ACC112 (cell line): ENCODE results near the gene CD3E.

ENCODE experiments used
- H2AFZ ChIP-seq: fragments of 200-600 bp; sonication (generic); one replicate; pipeline ENCODE4 v1.6.0; 2017; ENCODE audit warnings: antibody characterized with exemption, low read length; ENCODE audit not compliant: unreplicated experiment
- H3K27ac ChIP-seq: fragments of 200-600 bp; sonication (generic); 2 replicates; pipeline ENCODE4 v1.5.1; 2014; ENCODE audit warnings: low read depth, mild to moderate bottlenecking, antibody characterized with exemption, low read length, moderate library complexity
- H3K27me3 ChIP-seq: fragments of 200-600 bp; sonication (generic); 2 replicates; pipeline ENCODE4 v1.6.1; 2014; ENCODE audit warnings: mild to moderate bottlenecking, antibody characterized with exemption, low read length, moderate library complexity, mixed read lengths; ENCODE audit not compliant: insufficient read depth
- H3K36me3 ChIP-seq: fragments of 200-600 bp; sonication (generic); 2 replicates; pipeline ENCODE4 v1.6.1; 2016; ENCODE audit warnings: mild to moderate bottlenecking, antibody characterized with exemption, low read length, moderate library complexity, mixed read lengths; ENCODE audit not compliant: insufficient read depth
- H3K4me1 ChIP-seq: fragments of 200-600 bp; sonication (generic); one replicate; pipeline ENCODE4 v1.6.1; 2016; ENCODE audit warnings: low read length, mixed read lengths; ENCODE audit not compliant: insufficient read depth, unreplicated experiment, control insufficient read depth
- H3K4me3 ChIP-seq: fragments of 200-600 bp; sonication (generic); 2 replicates; pipeline ENCODE4 v1.5.1; 2014; ENCODE audit warnings: mild to moderate bottlenecking, low read depth, low read length
- H3K79me2 ChIP-seq: fragments of 200-600 bp; sonication (generic); one replicate; pipeline ENCODE4 v1.6.0; 2016; ENCODE audit warnings: low read length; ENCODE audit not compliant: control insufficient read depth, unreplicated experiment, insufficient read depth

The CD3E gene

GRCh38 chr11:118310781-118311485 is 6.4 kb downstream of the CD3E start:
- H3K36me3 ChIP-seq: no peaks in the 10 kb centered on the region
- H3K4me1 ChIP-seq: no peaks in the 10 kb centered on the region
- no peak overlapping the region for H3K27ac ChIP-seq
- H2AFZ ChIP-seq: no peak overlapping the region
- H3K4me3 ChIP-seq: no peak overlapping the region
- H3K79me2 ChIP-seq: no peaks in the 10 kb centered on the region
- H3K27me3 ChIP-seq: peaks cover 71% of the 10 kb centered on the region

- Histone ChIP-seq H3K4me3 (no peak overlapping the region), H3K79me2 (no peaks in the 10 kb centered on the region), H3K27me3 (peaks cover 74% of the 10 kb centered on the region), H3K27ac (no peak overlapping the region), H3K36me3 (no peaks in the 10 kb centered on the region), H2AFZ (no peak overlapping the region), H3K4me1 (no peaks in the 10 kb centered on the region)
Measured at GRCh38 chr11:118311518-118311917, 7.0 kb downstream of the CD3E start.

DNA sequence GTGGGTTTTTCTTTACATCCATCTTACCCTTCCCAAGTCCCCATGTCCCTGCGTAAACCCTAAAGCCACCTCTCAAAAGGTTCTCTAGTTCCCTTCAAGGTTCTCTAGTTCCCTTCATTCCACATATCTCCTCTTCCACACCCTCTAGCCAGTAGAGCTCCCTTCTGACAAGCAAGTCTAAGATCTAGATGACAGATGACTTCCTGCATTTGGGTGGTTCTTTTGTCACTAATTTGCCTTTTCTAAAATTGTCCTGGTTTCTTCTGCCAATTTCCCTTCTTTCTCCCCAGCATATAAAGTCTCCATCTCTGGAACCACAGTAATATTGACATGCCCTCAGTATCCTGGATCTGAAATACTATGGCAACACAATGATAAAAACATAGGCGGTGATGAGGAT is 7.8 kb downstream of the CD3E start:
- H3K27me3 ChIP-seq: peaks cover 81% of the 10 kb centered on the region
- H3K4me1 ChIP-seq: no peaks in the 10 kb centered on the region
- no peaks in the 10 kb centered on the region for H3K79me2 ChIP-seq
- H3K36me3 ChIP-seq: no peaks in the 10 kb centered on the region
- no peak overlapping the region for H2AFZ ChIP-seq
- no peak overlapping the region for H3K27ac ChIP-seq
- H3K4me3 ChIP-seq: no peak overlapping the region

DNA sequence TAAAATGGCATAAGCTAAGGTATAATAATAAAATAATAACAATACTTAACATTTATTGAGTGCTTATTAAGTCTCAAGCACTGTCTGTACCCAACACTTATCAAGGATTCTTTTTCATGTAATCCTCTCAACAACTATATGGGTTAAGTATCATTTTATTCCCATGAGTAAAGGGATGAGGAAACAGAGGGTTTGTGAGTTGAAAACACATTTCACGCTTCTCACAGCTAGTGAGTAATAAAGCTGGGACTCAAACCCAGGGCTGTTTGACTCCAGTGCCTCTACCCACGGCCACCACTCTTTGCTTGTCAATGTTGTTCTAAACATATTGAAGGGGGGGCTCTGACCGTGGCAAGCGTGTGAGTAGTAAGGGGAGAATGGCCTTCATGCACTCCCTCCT is 8.7 kb downstream of the CD3E start:
- Histone ChIP-seq H3K4me3 (no peak overlapping the region), H2AFZ (no peak overlapping the region), H3K4me1 (no peaks in the 10 kb centered on the region), H3K27ac (no peak overlapping the region), H3K79me2 (no peaks in the 10 kb centered on the region), H3K36me3 (no peaks in the 10 kb centered on the region), H3K27me3 (peaks cover 79% of the 10 kb centered on the region)

GRCh38 chr11:118314988-118315411 is 10.5 kb downstream of the CD3E start:
- Histone ChIP-seq H3K4me1 (no peaks in the 10 kb centered on the region), H3K79me2 (no peaks in the 10 kb centered on the region), H3K27me3 (peaks cover 79% of the 10 kb centered on the region), H3K27ac (no peak overlapping the region), H2AFZ (no peak overlapping the region), H3K36me3 (no peaks in the 10 kb centered on the region), H3K4me3 (no peak overlapping the region)

DNA sequence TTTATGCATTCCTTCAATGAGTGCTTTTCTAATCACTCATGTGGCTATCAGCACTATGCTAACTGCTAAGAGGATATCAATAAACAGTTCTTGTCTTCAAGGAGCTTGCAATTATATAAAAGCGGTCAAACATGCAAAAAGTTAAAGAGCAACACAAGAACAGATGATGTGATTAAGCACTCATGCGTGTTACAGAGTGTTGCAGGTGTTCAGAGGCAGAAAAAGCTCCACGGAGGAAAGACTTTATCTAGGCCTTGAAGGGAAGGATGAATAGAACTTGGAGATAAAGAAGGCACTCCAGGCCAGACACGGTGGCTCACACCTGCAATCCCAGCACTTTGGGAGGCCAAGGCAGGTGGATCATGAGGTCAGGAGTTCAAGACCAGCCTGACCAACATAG is 13.6 kb downstream of the CD3E start:
- no peak overlapping the region for H2AFZ ChIP-seq
- H3K27ac ChIP-seq: no peak overlapping the region
- no peaks in the 10 kb centered on the region for H3K36me3 ChIP-seq
- H3K79me2 ChIP-seq: no peaks in the 10 kb centered on the region
- peaks cover 68% of the 10 kb centered on the region for H3K27me3 ChIP-seq
- H3K4me1 ChIP-seq: no peaks in the 10 kb centered on the region
- no peak overlapping the region for H3K4me3 ChIP-seq

- Histone ChIP-seq H2AFZ (no peak overlapping the region), H3K36me3 (no peaks in the 10 kb centered on the region)
Measured at GRCh38 chr11:118318581-118319336, 14.2 kb downstream of the CD3E start.

DNA sequence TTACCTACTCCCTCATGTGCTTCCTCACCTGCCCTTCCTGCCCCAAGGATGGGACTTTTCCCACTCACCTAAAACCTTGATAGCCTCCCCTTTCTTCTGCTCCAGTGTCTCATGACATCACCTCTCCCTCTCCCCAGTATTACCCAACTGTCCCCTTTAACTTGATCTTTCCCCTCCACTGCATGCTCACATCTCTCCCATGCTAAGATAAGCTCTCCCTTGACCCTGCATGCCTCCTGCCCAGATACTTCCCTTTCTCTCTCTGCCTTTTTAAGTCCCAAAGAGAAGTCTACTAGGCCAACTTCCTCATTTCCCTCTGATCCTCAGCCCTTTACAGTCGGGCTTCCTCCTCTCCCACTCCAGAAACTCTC is 14.8 kb downstream of the CD3E start:
- no peak overlapping the region for H3K27ac ChIP-seq
- H3K36me3 ChIP-seq: no peaks in the 10 kb centered on the region
- H3K4me1 ChIP-seq: no peaks in the 10 kb centered on the region
- H3K4me3 ChIP-seq: no peak overlapping the region
- H3K79me2 ChIP-seq: no peaks in the 10 kb centered on the region
- H2AFZ ChIP-seq: no peak overlapping the region
- H3K27me3 ChIP-seq: peaks cover 65% of the 10 kb centered on the region

More at GRCh38 chr11:118318581-118319336, 14.2 kb downstream of the CD3E start:
- peaks cover 68% of the 10 kb centered on the region for H3K27me3 ChIP-seq
- H3K27ac ChIP-seq: no peak overlapping the region
- H3K4me3 ChIP-seq: no peak overlapping the region
- no peaks in the 10 kb centered on the region for H3K4me1 ChIP-seq
- H3K79me2 ChIP-seq: no peaks in the 10 kb centered on the region

GRCh38 chr11:118320515-118320914 is 16.0 kb downstream of the CD3E start:
- Histone ChIP-seq H3K4me1 (no peaks in the 10 kb centered on the region), H3K36me3 (no peaks in the 10 kb centered on the region), H2AFZ (no peak overlapping the region), H3K27ac (no peak overlapping the region), H3K79me2 (no peaks in the 10 kb centered on the region), H3K27me3 (peaks cover 57% of the 10 kb centered on the region), H3K4me3 (no peak overlapping the region)

DNA sequence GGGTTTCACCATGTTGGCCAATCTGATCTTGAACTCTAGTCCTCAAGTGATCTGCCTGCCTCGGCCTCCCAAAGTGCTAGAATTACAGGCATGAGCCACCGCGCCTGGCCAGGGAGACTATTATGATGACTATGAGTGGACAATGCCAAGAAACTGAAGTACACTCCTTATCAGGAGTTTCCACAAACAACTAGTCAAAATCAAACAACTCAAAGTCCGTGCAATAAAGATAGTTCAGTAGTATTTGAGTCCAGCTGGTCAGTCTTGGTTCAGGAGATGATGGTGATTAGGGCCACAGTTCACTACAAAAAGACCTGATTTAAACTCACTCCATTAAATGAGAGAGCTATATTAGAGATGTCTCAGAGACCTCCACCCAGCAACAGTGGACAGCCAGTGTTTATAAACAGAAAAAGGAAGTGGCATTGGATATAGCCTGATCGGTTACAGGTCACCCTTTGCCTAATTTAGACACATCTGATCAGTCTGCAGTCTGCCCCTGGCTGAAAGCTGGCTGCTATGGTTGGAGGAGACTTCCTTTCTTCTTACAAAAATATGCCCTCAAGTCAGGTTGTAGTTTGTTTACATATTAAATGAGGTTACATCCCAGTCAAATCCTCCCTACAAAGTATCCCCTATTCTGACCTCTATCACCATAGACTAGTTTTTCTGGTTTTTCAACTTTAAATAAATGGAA is 17.0 kb downstream of the CD3E start:
- Histone ChIP-seq H3K36me3 (no peaks in the 10 kb centered on the region), H3K79me2 (no peaks in the 10 kb centered on the region), H3K4me1 (no peaks in the 10 kb centered on the region), H2AFZ (no peak overlapping the region), H3K27ac (no peak overlapping the region), H3K27me3 (peaks cover 51% of the 10 kb centered on the region), H3K4me3 (no peak overlapping the region)
